Stimulated activated memory B cell treated with anti-CD40 and anti-IgM and Interleukin-4, amounts not matched to agents 10 μg/mL and 1 μg/mL and 100 μg/mL, for 72 hours (primary cell): ENCODE results near the gene STX1B.

Source experiments
- ATAC-seq: fragments of 150-1000 bp; cut with Tn5 transposase; 2 replicates; pipeline ENCODE4 v1.10.0; 2021
- H3K27ac Mint-ChIP-seq: one replicate; pipeline ENCODE4 v1.8.0; 2022; ENCODE audit warnings: mild to moderate bottlenecking, mixed read lengths
- H3K27me3 Mint-ChIP-seq: one replicate; pipeline ENCODE4 v1.8.0; 2022; ENCODE audit warnings: mixed read lengths
- H3K36me3 Mint-ChIP-seq: one replicate; pipeline ENCODE4 v1.8.0; 2022; ENCODE audit warnings: mixed read lengths
- H3K4me1 Mint-ChIP-seq: one replicate; pipeline ENCODE4 v1.8.0; 2022; ENCODE audit warnings: mixed read lengths
- H3K4me3 Mint-ChIP-seq: one replicate; pipeline ENCODE4 v1.8.0; 2022; ENCODE audit warnings: mild to moderate bottlenecking, moderate library complexity, mixed read lengths
- H3K9me3 Mint-ChIP-seq: one replicate; pipeline ENCODE4 v1.8.0; 2022; ENCODE audit warnings: mixed read lengths

Gene STX1B

DNA sequence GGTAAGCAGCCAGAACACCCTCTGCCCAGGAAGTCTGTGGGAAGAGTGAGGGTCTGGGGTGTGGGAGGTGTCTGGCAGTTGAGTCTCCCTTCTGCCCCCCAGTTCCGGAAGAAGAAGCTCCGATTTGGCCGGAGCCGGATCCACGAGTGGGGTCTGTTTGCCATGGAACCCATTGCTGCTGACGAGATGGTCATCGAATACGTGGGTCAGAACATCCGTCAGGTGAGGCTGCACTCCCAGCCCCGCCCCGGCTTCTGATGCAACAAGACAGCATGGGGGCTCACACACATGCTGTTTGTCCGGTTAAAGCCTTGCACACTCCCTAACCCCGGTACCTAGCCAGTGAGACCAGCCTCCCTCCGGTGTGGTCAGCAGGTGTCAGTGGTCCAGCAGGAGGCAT lies 29.5 kb downstream of the STX1B start:
- Mint-ChIP-seq H3K27me3 (no peaks in the 10 kb centered on the region), H3K27ac (no peak overlapping the region), H3K4me3 (no peak overlapping the region), H3K9me3 (no peaks in the 10 kb centered on the region), H3K4me1 (peaks cover 13% of the 10 kb centered on the region), H3K36me3 (peaks cover 60% of the 10 kb centered on the region)
- no peak for ATAC-seq

- Mint-ChIP-seq H3K4me3 (no peak overlapping the region), H3K27ac (no peak overlapping the region), H3K36me3 (peaks cover 65% of the 10 kb centered on the region), H3K4me1 (peaks cover 13% of the 10 kb centered on the region), H3K27me3 (no peaks in the 10 kb centered on the region), H3K9me3 (no peaks in the 10 kb centered on the region)
- ATAC-seq = no peak
Observed at GRCh38 chr16:30980434-30980833, 30.0 kb downstream of the STX1B start.

DNA sequence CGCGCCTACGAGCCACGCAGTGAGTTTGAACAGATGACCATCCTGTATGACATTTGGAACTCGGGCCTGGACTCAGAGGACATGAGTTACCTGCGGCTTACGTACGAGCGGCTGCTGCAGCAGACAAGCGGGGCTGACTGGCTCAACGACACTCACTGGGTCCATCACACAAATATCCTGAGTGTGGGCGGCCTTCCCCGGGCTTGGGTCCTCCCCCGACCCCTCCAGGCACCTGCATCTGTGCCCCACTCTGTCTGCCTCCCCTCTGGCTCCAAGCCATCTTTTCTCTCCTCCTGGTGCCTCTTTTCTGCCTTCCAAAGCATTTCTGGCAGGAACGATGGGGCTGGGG lies 30.4 kb downstream of the STX1B start:
- H3K36me3 Mint-ChIP-seq = peaks cover 65% of the 10 kb centered on the region
- no peak overlapping the region for H3K4me3 Mint-ChIP-seq
- ATAC-seq = no peak
- H3K27ac Mint-ChIP-seq = no peak overlapping the region
- H3K9me3 Mint-ChIP-seq = no peaks in the 10 kb centered on the region
- no peaks in the 10 kb centered on the region for H3K27me3 Mint-ChIP-seq
- H3K4me1 Mint-ChIP-seq = peaks cover 9% of the 10 kb centered on the region

DNA sequence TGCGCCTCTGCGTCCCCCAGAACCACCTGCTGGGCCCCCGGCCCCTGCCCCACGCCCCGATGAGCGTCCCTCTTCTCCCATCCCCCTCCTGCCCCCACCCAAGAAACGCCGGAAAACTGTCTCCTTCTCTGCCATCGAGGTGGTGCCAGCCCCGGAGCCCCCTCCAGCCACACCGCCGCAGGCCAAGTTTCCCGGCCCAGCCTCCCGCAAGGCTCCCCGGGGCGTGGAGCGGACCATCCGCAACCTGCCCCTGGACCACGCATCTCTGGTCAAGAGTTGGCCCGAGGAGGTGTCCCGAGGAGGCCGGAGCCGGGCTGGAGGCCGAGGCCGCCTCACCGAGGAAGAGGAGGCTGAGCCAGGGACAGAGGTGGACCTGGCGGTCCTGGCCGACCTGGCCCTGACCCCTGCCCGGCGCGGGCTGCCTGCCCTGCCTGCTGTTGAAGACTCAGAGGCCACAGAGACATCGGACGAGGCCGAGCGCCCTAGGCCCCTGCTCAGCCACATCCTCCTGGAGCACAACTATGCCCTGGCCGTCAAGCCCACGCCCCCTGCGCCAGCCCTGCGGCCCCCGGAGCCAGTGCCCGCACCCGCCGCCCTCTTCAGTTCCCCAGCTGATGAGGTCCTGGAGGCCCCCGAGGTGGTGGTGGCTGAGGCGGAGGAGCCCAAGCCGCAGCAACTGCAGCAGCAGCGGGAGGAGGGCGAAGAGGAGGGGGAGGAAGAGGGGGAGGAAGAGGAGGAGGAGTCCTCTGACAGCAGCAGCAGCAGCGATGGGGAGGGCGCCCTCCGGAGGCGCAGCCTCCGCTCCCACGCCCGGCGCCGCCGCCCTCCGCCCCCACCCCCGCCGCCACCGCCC lies 31.0 kb downstream of the STX1B start:
- ATAC-seq = no peak
- Mint-ChIP-seq H3K27me3 (no peaks in the 10 kb centered on the region), H3K4me3 (no peak overlapping the region), H3K4me1 (peaks cover 3% of the 10 kb centered on the region), H3K9me3 (no peaks in the 10 kb centered on the region), H3K36me3 (peaks cover 66% of the 10 kb centered on the region), H3K27ac (no peak overlapping the region)

GRCh38 chr16:30977502-30977901 lies 32.9 kb downstream of the STX1B start:
- ATAC-seq = no peak
- H3K27ac Mint-ChIP-seq = no peak overlapping the region
- no peak overlapping the region for H3K4me3 Mint-ChIP-seq
- H3K36me3 Mint-ChIP-seq = peaks cover 71% of the 10 kb centered on the region
- H3K27me3 Mint-ChIP-seq = no peaks in the 10 kb centered on the region
- no peaks in the 10 kb centered on the region for H3K4me1 Mint-ChIP-seq
- no peaks in the 10 kb centered on the region for H3K9me3 Mint-ChIP-seq

DNA sequence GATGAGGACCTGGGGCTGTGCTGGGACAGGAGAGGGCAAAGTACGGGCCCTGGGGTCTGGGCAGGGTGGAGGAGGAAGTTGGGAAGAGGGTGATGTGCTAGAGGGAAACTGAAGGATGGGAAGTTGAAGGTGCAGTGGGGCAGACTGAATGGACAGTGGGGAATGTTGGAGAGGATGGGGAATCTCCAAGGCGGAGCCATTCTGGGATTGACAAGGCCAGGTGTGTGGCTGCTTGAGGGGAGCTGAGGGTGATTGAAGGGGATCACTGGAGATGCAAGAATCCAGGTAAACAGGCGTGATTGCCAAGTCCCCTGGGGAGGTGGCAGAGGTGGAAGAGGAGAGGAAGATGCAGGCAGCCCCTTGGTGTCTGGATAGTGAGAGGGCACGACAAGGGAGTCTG lies 34.0 kb downstream of the STX1B start:
- peaks cover 70% of the 10 kb centered on the region for H3K36me3 Mint-ChIP-seq

DNA sequence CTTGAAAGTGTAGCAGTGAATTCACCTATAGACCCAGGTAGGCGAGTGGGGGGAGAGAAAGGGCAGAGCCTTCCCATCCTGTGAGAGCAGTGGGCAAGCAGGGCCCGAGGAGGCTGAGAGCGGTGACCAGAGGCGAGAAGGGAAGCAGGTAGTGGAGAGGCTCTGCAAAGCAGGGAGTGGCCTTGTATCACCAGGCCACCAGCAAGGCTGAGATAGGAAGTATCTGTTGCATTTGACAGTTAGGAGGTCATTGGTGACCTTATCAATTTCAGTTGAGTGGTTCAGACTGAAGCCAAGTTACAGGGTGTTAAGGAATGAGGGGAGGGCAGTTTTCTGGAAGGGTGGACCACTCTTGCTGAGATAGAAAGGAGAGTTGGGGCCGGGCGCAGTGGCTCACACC lies 36.1 kb downstream of the STX1B start:
- Mint-ChIP-seq H3K27ac (no peak overlapping the region), H3K36me3 (peaks cover 75% of the 10 kb centered on the region), H3K9me3 (no peaks in the 10 kb centered on the region), H3K4me1 (no peaks in the 10 kb centered on the region), H3K27me3 (no peaks in the 10 kb centered on the region), H3K4me3 (no peak overlapping the region)
- no peak for ATAC-seq

More for the DNA sequence above, 34.0 kb downstream of the STX1B start:
- no peaks in the 10 kb centered on the region for H3K27me3 Mint-ChIP-seq
- H3K9me3 Mint-ChIP-seq = no peaks in the 10 kb centered on the region
- no peak for ATAC-seq
- no peak overlapping the region for H3K27ac Mint-ChIP-seq
- no peaks in the 10 kb centered on the region for H3K4me1 Mint-ChIP-seq
- no peak overlapping the region for H3K4me3 Mint-ChIP-seq

- Mint-ChIP-seq H3K36me3 (peaks cover 78% of the 10 kb centered on the region), H3K4me1 (no peaks in the 10 kb centered on the region), H3K27ac (no peak overlapping the region), H3K4me3 (no peak overlapping the region), H3K9me3 (no peaks in the 10 kb centered on the region), H3K27me3 (no peaks in the 10 kb centered on the region)
- ATAC-seq = no peak
Observed at GRCh38 chr16:30972872-30973271, 37.6 kb downstream of the STX1B start.

DNA sequence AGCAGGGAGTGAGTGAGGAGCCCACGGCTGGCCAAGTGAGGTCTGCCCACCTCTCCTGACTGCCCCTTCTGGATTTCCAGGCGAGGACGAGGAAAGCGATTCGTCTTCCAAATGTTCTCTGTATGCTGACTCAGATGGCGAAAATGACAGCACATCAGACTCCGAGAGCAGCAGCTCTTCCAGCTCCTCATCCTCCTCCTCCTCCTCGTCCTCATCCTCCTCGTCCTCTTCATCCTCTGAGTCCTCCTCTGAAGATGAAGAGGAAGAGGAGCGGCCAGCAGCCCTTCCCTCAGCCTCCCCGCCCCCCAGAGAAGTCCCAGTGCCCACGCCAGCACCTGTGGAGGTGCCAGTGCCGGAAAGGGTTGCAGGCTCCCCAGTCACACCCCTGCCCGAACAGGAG lies 39.1 kb downstream of the STX1B start:
- H3K4me3 Mint-ChIP-seq = no peak overlapping the region
- H3K27ac Mint-ChIP-seq = peak overlapping the region; percentile 33
- ATAC-seq = no peak
- no peaks in the 10 kb centered on the region for H3K9me3 Mint-ChIP-seq
- H3K36me3 Mint-ChIP-seq = peaks cover 80% of the 10 kb centered on the region
- H3K27me3 Mint-ChIP-seq = no peaks in the 10 kb centered on the region
- peaks cover 5% of the 10 kb centered on the region for H3K4me1 Mint-ChIP-seq

DNA sequence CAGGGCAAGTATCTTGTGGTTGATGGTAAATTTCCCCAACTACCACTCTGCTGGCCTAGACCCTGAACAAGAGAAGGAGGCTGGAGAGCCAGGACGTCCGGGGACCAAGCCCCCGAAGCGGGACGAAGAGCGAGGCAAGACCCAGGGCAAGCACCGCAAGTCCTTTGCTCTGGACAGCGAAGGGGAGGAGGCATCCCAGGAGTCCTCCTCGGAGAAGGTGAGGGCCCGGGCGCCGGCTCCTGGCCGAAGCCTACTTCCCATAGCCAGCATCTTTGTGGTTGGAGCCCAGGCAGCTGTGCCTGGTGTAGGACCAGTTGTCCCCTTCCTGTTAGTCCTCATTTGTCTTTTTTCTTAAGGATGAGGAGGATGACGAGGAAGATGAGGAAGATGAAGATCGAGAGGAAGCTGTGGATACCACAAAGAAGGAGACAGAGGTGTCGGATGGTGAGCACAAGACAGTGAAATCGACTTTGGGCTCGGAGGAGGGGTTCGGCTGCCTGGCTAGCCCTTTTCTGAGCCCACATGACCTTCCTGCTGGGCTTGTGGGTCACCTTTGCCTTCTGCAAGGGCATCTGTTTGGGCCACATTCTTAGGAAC lies 41.1 kb downstream of the STX1B start:
- H3K4me1 Mint-ChIP-seq = peaks cover 18% of the 10 kb centered on the region
- no peaks in the 10 kb centered on the region for H3K27me3 Mint-ChIP-seq
- H3K4me3 Mint-ChIP-seq = no peak overlapping the region
- no peak for ATAC-seq
- H3K9me3 Mint-ChIP-seq = no peaks in the 10 kb centered on the region
- H3K36me3 Mint-ChIP-seq = peaks cover 86% of the 10 kb centered on the region
- H3K27ac Mint-ChIP-seq = no peak overlapping the region

DNA sequence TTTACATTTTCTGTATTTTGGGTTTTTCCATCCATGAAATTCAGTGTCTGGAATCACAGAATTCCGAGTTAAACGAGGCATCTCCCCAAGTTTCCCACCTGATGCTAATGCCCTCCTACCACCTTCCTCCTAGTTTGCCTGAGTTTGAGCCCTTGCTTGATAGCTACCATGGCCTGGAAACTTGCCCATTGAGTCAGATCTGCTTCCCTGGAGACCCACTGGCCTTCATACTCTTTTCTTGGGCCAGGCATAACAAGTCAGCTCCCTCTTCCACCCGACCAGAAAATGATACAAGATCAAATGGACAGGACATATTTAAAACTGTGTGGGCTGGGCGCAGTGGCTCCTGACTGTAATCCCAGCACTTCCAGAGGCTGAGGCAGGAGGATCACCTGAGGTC lies 42.6 kb downstream of the STX1B start:
- Mint-ChIP-seq H3K27ac (no peak overlapping the region), H3K4me1 (peaks cover 19% of the 10 kb centered on the region), H3K9me3 (no peaks in the 10 kb centered on the region), H3K36me3 (peaks cover 86% of the 10 kb centered on the region), H3K4me3 (no peak overlapping the region), H3K27me3 (no peaks in the 10 kb centered on the region)
- no peak for ATAC-seq

GRCh38 chr16:30966033-30966619 lies 44.3 kb downstream of the STX1B start:
- Mint-ChIP-seq H3K4me1 (peaks cover 19% of the 10 kb centered on the region), H3K36me3 (peaks cover 85% of the 10 kb centered on the region), H3K27ac (peak overlapping the region; percentile 37), H3K9me3 (no peaks in the 10 kb centered on the region), H3K27me3 (no peaks in the 10 kb centered on the region), H3K4me3 (no peak overlapping the region)
- no peak for ATAC-seq

DNA sequence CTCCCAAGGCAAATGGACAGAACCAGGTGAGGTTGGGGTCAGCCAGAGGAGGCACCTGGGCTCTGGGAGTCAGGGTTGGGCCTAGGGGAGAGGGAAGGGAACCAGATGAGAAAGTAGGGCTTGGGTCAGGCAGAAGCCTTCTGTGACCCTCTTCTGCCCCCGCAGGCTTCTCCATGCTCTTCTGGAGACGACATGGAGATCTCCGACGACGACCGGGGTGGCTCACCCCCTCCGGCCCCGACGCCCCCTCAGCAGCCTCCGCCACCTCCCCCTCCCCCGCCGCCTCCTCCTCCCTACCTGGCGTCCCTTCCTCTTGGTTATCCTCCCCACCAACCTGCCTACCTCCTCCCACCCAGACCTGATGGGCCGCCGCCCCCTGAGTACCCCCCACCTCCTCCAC lies 45.0 kb downstream of the STX1B start:
- H3K27me3 Mint-ChIP-seq = no peaks in the 10 kb centered on the region
- no peak overlapping the region for H3K27ac Mint-ChIP-seq
- peaks cover 85% of the 10 kb centered on the region for H3K36me3 Mint-ChIP-seq

DNA sequence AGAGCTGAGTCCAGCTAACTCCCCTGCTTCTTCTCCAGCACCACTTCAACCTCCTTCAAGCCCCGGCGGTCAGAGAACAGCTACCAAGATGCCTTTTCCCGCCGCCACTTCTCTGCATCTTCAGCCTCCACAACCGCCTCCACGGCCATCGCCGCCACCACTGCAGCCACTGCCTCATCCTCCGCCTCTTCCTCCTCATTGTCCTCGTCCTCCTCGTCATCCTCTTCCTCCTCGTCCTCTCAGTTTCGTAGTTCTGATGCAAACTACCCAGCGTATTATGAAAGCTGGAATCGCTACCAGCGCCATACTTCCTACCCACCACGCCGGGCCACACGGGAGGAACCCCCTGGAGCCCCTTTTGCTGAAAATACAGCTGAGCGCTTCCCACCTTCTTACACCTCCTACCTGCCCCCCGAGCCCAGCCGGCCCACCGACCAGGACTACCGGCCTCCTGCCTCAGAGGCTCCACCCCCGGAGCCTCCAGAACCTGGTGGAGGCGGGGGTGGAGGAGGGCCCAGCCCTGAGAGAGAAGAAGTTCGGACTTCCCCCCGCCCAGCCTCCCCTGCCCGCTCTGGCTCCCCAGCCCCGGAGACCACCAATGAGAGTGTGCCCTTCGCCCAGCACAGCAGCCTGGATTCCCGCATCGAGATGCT lies 45.7 kb downstream of the STX1B start:
- Mint-ChIP-seq H3K27me3 (no peaks in the 10 kb centered on the region), H3K4me1 (peaks cover 27% of the 10 kb centered on the region), H3K27ac (no peak overlapping the region), H3K4me3 (no peak overlapping the region), H3K36me3 (peaks cover 88% of the 10 kb centered on the region), H3K9me3 (no peaks in the 10 kb centered on the region)
- peak; percentile 24 for ATAC-seq

More for the DNA sequence above, 45.0 kb downstream of the STX1B start:
- H3K4me3 Mint-ChIP-seq = no peak overlapping the region
- ATAC-seq = no peak
- H3K4me1 Mint-ChIP-seq = peaks cover 20% of the 10 kb centered on the region
- no peaks in the 10 kb centered on the region for H3K9me3 Mint-ChIP-seq

GRCh38 chr16:30963925-30964511 lies 46.4 kb downstream of the STX1B start:
- Mint-ChIP-seq H3K36me3 (peaks cover 88% of the 10 kb centered on the region), H3K4me1 (peaks cover 34% of the 10 kb centered on the region), H3K4me3 (no peak overlapping the region), H3K27ac (no peak overlapping the region), H3K9me3 (no peaks in the 10 kb centered on the region), H3K27me3 (no peaks in the 10 kb centered on the region)
- no peak for ATAC-seq
